ENCODE data around the gene CDR2. TPM values are rescaled to one million over a fixed set of nuclear protein-coding genes. Genes with fewer than 3 reads are reported as not detected.

CDR2 gene
- total and polyA plus RNA-seq, 2 of the 13 experiments (the other 11 are each of a cell fraction or from before 2014, with no cell fraction given): 59.0 to 78.9 TPM

DNA sequence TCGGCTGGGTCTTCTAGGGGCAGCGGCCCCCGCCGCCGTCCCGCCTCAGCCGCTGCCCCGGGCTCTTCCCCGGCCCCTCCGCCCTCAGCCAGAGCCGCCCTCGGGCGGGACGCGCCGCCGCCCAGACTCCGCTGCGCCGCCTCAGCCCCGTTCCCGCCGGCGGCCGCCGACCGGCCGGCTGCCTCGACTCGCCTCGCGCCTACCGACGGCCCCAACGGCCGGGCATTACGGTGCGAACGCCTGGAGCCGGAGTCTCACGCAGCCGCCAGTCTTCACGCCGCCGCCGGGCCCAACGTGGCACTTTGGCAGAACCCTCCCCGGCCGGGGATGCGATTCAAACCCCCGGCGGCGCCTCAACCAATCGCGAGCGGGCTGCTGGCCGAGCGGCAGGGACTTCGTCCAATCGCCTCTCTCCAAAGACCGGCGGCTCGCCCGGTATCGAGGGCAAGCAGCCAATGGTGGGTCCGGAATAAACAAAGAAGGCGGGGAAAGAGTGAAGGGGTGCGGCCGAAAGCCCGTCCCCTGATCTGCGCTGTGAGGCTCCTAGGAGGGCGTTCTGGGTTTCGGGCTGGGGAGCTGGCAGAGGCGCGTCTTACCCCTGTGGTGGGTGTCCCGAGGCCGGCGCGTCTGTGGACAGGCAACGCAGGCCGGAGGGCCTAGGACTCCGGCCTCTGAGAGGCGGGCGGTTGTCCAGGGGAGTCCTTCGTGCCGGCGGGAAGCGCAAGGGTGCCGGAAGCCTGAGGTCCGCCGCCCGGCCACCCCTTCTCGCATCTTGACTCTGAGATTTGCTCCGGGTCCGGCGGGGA lies at the start of gene CDR2 (continued):
- TF ChIP-seq, protein P1, sequence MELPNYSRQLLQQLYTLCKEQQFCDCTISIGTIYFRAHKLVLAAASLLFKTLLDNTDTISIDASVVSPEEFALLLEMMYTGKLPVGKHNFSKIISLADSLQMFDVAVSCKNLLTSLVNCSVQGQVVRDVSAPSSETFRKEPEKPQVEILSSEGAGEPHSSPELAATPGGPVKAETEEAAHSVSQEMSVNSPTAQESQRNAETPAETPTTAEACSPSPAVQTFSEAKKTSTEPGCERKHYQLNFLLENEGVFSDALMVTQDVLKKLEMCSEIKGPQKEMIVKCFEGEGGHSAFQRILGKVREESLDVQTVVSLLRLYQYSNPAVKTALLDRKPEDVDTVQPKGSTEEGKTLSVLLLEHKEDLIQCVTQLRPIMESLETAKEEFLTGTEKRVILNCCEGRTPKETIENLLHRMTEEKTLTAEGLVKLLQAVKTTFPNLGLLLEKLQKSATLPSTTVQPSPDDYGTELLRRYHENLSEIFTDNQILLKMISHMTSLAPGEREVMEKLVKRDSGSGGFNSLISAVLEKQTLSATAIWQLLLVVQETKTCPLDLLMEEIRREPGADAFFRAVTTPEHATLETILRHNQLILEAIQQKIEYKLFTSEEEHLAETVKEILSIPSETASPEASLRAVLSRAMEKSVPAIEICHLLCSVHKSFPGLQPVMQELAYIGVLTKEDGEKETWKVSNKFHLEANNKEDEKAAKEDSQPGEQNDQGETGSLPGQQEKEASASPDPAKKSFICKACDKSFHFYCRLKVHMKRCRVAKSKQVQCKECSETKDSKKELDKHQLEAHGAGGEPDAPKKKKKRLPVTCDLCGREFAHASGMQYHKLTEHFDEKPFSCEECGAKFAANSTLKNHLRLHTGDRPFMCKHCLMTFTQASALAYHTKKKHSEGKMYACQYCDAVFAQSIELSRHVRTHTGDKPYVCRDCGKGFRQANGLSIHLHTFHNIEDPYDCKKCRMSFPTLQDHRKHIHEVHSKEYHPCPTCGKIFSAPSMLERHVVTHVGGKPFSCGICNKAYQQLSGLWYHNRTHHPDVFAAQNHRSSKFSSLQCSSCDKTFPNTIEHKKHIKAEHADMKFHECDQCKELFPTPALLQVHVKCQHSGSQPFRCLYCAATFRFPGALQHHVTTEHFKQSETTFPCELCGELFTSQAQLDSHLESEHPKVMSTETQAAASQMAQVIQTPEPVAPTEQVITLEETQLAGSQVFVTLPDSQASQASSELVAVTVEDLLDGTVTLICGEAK (IDR thresholded peaks at IDR 0.05): no peak
- TF ChIP-seq, protein P1 (CRISPR knock-in tag; IDR thresholded peaks at IDR 0.05): peak; percentile 53; the same call in 1 of the 2 replicates
- TF ChIP-seq NCOA1 (CRISPR knock-in tag; IDR thresholded peaks at IDR 0.05): no peak
- TF ChIP-seq MEIS1 (CRISPR knock-in tag; IDR thresholded peaks at IDR 0.05; ENCODE audit: borderline replicate concordance): peak; percentile 91; the same call in 1 of the 2 replicates
- no peak; the same call in 1 of the 2 replicates for TF ChIP-seq ZNF180 (CRISPR knock-in tag; IDR thresholded peaks at IDR 0.05; ENCODE audit: borderline replicate concordance, low read depth)
- no peak for TF ChIP-seq PHB2 (IDR thresholded peaks at IDR 0.05; ENCODE audit: partially characterized antibody)
- peak; percentile 89 for TF ChIP-seq MYC (CRISPR knock-in tag; IDR thresholded peaks at IDR 0.05; ENCODE audit: borderline replicate concordance)
- peak; percentile 76; the same call in 1 of the 2 replicates for TF ChIP-seq GABPB1 (CRISPR knock-in tag; IDR thresholded peaks at IDR 0.05)
- TF ChIP-seq, protein P2, sequence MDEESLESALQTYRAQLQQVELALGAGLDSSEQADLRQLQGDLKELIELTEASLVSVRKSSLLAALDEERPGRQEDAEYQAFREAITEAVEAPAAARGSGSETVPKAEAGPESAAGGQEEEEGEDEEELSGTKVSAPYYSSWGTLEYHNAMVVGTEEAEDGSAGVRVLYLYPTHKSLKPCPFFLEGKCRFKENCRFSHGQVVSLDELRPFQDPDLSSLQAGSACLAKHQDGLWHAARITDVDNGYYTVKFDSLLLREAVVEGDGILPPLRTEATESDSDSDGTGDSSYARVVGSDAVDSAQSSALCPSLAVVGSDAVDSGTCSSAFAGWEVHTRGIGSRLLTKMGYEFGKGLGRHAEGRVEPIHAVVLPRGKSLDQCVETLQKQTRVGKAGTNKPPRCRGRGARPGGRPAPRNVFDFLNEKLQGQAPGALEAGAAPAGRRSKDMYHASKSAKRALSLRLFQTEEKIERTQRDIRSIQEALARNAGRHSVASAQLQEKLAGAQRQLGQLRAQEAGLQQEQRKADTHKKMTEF (CRISPR knock-in tag; IDR thresholded peaks at IDR 0.05): peak; percentile 89
- 0 out of 2 replicates have a peak, but pooled peaks have one; percentile 80 for TF ChIP-seq CC2D1A (CRISPR knock-in tag; IDR thresholded peaks at IDR 0.05)
- TF ChIP-seq PITX1 (CRISPR knock-in tag; IDR thresholded peaks at IDR 0.05): 0 out of 2 replicates have a peak, but pooled peaks have one; percentile 20
- TF ChIP-seq ZNF263 (CRISPR knock-in tag; IDR thresholded peaks at IDR 0.05): no peak; the same call in 1 of the 2 replicates
- peak; percentile 60 for TF ChIP-seq RXRB (CRISPR knock-in tag; IDR thresholded peaks at IDR 0.05; ENCODE audit: borderline replicate concordance)
- no peak; the same call in 1 of the 2 replicates for TF ChIP-seq TCF7 (IDR thresholded peaks at IDR 0.05; ENCODE audit: low read depth)
- TF ChIP-seq, protein P3, sequence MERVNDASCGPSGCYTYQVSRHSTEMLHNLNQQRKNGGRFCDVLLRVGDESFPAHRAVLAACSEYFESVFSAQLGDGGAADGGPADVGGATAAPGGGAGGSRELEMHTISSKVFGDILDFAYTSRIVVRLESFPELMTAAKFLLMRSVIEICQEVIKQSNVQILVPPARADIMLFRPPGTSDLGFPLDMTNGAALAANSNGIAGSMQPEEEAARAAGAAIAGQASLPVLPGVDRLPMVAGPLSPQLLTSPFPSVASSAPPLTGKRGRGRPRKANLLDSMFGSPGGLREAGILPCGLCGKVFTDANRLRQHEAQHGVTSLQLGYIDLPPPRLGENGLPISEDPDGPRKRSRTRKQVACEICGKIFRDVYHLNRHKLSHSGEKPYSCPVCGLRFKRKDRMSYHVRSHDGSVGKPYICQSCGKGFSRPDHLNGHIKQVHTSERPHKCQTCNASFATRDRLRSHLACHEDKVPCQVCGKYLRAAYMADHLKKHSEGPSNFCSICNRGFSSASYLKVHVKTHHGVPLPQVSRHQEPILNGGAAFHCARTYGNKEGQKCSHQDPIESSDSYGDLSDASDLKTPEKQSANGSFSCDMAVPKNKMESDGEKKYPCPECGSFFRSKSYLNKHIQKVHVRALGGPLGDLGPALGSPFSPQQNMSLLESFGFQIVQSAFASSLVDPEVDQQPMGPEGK (CRISPR knock-in tag; IDR thresholded peaks at IDR 0.05): peak; percentile 52; the same call in 1 of the 2 replicates
- TF ChIP-seq RAD21 (CRISPR knock-in tag; IDR thresholded peaks at IDR 0.05): peak; percentile 79

Data from HepG2 (cell line).